ENCODE measurements around the gene PRKD2. TPM values are rescaled to one million over a fixed set of nuclear protein-coding genes. Genes with fewer than 3 reads are reported as not detected.

Gene PRKD2
- total and polyA plus RNA-seq, 2 of the 8 experiments (the other 6 are each of a cell fraction or from before 2014, with no cell fraction given), result 24.4 to 63.8 TPM

GRCh38 chr19:46745521-46746280, 28.8 kb upstream of the PRKD2 start, which contains the start of gene FKRP (continued):
- TF ChIP-seq KDM4A (IDR thresholded peaks at IDR 0.05; ENCODE audit: low read depth, low read length, severe bottlenecking), result peak; percentile 43

Measured in H1 (cell line).